GM21360 (cell line): ENCODE results near the gene ROR2.
"Not testable (repeated sequence)": the region's sequence is repeated elsewhere in the genome, so short reads cannot be mapped to it uniquely, and the experiment has no call there.

Experiments
- ATAC-seq: cut with Tn5 transposase; IDR thresholded peaks from one replicate; pipeline ENCODE4 v1.9.1; 2021; ENCODE audit warnings: mild to moderate bottlenecking, moderate library complexity; ENCODE audit not compliant: unreplicated experiment

ROR2 gene

DNA sequence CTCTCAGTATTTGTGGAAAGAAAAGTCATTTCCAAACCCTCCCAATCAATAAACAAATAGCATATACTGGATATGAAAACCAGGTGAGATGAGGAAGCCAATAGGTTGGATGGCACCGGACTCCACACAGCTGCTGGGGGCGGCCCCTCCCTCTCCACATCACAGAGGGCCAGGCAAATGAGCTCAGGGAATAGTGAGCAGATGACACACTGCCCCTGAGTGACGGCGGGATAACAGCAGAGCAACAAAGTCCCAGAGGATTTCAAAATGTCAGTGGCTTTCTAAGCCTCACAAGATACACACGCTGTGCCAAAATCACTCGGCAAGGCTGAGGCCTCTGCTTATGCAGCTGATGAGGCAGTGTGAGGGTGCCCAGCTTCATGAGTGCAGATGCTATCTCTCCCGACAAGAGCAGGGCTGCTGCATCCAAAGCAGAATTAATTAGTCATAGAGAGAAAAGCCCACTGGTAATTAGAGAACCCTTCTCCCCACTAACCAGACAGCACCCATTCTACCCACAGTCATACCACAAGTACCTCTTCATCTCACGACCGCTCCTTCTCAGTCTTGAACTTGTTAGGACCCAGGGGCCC lies 291.4 kb downstream of the ROR2 start:
- no peak for ATAC-seq

DNA sequence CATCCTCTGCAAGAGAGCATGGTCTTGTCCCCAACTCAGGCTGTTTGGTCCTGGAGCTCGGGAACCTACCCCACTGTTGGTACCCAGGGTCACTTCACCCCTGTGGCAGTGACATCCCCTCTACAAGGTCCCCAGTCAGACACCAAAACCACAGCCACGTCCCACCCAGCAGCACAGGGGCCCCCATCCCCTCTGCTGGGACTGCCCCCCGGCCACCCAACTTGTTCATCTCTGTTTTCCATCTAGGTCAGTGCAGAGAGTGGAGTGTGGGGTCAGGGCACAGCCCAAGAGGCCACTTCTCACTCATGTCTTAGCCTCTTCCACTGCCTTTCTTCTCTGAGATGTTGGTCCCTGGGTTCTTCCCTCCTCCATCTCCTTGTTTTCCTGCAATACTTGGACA lies 292.5 kb downstream of the ROR2 start:
- ATAC-seq, result no peak

DNA sequence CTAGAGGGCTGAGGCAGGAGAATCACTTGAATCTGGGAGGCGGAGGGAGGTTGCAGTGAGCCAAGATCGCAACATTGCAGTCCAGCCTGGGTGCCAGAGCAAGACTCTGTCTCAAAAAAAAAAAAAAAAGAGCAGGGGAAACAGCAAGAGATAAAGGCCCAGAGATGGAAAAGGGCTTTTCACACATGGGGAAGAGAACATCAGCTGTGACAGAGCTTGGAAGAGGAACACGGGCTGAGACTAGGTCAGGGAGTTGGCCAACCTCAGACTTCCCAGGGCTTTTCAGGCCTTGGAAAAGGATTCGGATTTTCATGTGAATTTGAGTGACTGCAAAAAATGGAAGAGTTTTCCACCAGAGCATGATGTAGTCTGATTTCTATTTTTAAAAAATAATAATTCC lies 294.4 kb downstream of the ROR2 start:
- ATAC-seq, result no peak

DNA sequence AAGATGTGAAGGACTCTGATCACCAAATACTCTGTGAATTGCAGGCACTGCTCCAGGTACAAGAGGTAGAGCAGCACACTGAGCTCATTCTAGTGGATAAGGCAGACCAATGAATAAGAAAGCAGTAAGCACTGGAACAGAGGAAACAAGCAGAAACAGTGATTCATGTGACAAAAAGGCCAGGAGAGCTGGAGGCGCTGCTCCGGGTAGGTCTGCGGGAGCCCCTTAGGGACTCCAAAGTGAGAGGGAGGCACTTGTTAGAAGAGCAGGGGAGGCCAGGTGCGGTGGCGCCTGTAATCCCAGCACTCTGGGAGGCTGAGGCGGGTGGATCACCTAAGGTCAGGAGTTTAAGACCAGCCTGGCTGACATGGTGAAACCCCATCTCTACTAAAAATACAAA lies 294.8 kb downstream of the ROR2 start:
- ATAC-seq, result no peak

DNA sequence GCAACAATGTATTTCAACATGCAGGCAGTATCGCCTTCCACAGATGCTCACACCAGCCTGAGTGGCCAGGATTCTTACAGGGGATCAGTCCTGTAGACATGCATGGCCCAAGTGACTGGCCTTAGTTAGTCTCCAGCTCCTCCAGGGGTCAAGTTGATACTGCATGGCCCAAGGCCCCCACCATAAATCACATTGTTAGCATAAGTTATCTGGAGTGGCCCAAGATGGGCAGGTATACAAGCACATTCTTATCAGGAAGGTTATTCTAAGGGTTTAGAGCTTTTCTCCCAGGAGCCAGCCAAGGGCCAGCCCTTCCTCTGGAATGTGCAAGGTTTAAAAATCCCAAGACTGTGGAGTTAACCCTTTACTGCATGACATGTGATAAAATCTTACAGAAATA lies 295.5 kb downstream of the ROR2 start:
- ATAC-seq, result no peak

DNA sequence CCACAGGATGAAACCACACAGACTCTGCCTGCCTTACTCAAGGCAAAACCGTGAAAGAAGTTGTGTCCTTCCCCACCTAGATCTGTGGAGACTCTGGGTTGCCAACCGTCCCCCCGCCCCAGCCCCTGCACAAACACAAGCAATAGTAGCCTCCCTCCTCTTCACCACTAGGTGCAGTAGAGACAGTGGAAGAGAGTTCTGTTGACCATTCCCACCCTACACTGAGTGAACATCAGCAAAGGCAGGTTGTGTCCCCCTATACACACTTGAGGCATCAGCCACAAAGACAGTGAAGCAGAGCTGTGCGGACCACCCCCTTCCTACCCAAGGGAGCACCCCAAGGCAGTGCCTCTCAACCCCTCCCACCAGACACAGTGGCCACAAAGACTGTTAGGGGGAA lies 302.7 kb downstream of the ROR2 start:
- no peak for ATAC-seq

DNA sequence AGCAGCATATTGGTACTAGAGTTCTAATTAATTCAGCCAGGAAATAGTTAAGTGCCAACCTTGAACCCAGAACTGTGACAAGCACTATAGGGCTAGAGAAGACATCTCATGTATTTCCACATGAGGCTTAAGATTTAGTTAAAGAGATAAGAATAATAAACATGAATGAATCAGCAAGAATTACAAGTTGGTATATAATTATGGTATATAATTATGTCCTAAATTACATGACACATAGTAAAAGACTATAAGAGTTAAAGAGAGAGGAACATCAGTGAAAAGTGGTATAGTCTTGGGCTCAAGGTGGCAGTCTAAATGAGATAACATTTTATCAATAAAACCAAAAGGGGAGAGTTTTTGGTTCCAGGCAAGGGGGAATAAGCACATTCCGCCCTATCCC lies 303.3 kb downstream of the ROR2 start:
- ATAC-seq, result no peak

DNA sequence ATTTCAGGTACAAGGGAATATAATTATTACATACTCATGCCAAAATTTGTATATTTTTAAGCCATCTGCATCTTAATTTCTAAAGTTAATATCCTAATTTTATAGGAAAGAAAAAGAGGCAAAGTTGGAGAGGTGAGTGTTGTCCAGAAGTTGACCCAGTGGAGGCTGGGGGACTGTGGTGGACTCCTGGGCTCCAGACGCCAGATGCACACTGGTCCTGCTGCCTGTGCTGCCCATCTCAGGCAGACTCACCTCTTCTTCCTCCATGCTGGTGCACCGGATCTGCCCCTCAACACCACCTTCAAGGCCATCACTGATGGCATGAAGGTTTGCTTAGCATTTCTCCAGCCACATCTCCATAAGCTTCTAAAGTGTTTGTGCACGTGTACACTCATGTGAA lies 305.6 kb downstream of the ROR2 start:
- ATAC-seq, result no peak

DNA sequence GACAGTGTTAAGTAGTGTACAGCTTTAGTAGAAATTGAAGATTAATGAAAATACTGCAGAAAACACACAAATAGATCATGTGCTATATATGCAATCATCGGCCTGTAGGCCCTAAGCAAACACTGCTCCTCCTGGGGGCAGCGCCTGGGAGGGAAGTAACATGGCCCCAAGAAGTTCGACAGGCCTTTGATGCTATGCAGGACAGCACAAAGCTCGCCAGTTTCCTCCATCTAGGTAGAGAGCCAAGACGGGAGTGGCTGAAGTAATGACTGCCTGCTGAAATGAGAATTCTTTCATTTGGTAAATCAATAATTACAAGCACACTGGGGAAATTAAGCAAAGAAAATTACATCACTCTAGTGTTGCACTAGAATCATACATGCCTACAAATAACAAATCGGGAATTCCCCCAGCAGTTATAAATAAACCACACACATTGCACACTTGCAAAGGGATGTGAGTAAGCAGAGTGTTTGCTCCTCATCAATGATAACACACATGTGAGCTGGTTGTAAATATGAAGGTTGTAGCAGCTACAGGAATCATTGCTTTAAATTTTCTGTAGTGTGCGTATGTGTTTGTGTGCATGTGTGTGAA lies 306.4 kb downstream of the ROR2 start:
- ATAC-seq, result no peak

DNA sequence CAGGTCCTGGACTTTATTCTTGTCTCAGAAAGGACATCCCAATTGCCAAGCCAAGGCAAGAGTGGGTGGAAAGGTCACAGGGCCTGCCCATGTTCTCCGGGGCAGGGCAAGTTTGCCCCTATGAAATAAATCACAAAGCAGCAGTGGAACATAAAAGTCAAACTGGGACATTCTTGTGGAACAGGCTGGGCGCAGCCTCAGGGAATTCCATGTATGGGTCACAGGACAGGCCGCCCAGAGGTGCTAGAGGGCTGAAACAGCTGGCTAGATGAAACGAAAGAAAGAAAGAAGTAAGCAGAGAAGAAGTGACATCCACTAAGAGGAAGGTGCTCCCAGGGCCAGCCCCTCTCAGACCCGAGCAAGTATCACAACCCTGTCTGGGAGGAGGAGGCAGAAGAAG lies 307.3 kb downstream of the ROR2 start:
- ATAC-seq, result no peak

DNA sequence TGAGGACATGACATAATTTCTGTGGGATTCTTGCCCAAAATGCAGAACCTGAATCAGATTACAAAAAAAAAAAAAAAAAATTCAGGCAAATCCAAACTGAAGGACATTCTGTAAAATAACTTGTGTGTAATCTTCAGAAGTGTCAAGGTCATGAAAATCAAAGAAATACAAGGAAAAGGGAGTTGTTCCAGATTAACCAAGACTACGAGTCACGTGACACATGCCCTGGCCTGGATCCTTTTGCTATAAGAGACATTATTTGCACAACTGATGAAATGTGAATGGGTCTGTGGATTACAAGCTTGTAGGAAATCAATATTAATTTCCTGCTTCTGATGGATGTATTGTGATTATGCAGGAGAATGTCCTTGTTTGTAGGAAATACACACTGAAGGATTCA lies 309.6 kb downstream of the ROR2 start:
- ATAC-seq, result no peak

DNA sequence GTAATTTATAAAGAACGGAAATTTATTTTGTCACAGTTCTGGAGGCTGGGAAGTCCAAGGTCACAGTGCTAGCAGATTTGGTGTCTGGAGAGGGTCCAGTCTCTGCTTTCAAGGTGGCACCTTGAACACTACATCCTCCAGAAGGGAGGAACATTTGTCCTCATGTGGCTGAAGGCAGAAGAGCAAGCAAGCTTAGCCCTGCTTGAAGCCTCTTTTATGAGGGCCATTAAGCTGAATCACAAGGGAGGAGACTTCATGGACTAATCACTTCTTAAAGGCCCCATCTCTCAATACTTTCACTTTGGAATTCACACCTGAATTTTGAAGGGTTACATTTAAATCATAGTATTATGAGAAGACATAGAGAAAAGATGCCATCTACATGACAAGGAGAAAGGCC lies 311.0 kb downstream of the ROR2 start:
- no peak for ATAC-seq

DNA sequence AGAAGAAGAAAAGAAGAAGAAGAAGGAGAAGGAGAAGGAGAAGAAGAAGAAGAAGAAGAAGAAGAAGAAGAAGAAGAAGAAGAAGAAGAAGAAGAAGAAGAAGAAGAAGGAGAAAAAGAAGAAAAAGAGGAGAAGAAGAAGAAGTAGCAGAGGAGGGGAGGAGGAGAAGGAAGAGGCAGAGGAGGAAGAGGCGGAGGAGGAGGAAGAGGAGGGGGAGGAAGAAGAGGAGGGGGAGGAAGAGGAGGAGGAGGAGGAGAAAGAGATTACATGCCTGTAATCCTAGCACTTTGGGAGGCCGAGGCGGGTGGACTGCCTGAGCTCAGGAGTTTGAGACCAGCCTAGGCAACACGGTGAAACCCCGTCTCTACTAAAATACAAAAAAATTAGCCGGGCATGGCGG lies 315.2 kb downstream of the ROR2 start:
- ATAC-seq, result not testable (repeated sequence)

DNA sequence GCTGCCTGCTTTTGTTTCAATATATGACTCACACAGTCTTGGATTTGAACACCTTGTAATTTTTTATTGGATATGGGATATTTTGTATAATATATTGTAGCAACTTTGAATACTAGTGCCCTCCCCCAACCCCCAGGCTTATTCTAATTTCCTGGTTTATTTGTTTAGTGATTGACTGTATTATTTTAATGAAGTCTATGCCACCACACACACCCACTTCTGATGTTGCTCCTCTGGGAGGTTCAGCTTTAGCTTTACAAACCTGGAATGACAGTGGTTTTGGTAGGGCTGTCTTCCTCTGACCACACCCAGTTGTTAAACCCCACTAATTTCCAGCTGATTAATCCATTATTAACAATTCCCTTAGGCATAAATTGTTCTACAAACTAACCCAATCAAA lies 320.3 kb downstream of the ROR2 start:
- ATAC-seq, result no peak

DNA sequence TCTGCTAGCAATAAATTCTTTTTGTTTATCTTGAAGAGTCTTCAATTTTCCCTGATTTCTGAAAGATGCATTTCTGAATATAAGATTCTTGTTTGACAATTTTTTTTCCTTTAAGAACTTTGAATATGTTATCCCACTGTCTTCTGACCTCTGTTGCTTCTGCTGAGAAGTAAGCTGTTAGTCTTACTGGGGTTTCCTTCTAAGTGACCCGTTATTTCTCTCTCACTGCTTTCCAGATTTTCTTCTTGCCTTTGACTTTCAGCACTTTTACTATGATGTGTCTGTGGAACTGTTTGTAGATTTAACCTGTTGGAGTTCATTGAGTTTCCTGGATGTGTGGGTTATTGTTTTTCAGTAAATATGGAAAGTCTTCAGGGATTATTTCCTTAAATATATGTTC lies 321.1 kb downstream of the ROR2 start:
- no peak for ATAC-seq

DNA sequence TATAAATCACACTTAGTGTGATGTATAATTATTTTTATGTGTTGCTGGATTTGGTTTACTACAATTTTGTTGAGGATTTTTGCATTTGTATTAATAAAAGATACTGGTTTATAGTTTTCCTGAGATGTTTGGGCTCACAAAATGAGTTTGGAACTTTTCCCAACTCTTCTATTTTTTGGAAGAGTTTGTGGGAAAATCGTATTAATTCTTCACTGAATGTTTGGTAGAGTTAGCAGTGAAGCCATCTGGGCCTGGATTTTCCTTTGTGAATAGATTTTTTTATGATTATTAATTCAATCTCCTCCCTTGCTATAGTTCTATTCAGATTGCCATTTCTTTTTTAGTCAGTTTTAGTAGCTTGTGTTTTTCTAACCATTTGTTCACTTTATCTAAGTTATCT lies 324.7 kb downstream of the ROR2 start:
- no peak for ATAC-seq

DNA sequence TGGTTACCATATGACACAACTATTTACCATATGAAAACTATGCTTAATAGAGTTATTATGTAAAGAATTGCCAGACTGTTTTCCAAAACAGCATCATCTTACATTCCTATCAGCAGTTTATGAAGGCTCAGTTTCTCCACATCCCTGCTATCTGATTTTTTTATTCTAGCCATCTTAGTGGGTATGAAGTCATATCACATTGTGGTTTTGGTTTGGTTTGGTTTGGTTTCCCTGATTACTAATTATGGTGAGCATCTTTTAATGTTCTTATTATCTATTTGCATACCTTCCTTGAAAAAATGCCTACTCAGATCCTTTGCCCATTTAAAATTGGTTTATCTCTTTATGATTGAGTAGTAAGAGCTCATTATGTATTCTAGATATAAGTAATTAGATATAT lies 327.0 kb downstream of the ROR2 start:
- ATAC-seq, result no peak

DNA sequence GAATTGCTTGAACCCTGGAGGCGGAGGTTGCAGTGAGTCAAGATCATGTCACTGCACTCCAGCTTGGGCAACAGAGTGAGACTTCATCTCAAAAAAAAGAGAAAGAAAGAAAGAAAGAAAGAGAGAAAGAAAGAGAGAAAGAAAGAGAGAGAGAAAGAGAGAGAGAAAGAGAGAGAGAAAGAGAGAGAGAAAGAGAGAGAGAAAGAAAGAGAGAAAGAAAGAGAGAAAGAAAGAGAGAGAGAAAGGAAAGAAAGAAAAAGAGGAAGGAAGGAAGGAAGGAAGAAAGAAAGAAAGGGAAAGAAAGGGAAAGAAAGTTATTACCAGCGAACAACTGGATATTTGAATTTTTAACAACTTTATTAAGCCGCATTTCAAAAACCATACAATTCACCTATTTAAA lies 327.9 kb downstream of the ROR2 start:
- ATAC-seq, result not testable (repeated sequence)

DNA sequence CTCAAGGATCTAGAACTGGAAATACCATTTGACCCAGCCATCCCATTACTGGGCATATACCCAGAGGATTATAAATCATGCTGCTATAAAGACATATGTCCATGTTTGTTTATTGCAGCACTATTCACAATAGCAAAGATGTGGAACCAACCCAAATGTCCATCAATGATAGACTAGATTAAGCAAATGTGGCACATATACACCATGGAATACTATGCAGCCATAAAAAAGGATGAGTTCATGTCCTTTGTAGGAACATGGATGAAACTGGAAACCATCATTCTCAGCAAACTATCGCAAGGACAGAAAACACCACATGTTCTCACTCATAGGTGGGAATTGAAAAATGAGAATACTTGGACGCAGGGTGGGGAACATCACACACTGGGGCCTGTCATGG lies 336.0 kb downstream of the ROR2 start:
- not testable (repeated sequence) for ATAC-seq

DNA sequence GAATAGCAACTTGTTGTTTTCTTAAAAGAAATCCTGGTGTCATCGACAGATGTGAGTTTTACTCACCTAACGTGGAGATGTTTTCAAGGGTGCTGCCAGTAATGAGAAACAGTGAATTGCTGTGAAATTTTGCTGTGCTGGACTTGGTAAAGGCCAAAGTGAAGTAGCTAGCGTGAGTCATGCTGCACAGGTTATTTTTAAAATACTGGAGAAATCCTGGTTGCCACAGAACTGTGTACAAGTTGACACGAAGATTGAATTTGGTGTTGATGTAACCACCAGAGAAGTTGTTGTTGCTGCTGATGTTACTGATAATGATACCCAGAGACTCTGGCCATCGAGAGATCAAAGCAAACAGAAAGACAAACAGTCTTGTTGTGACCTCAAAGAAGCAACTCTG lies 338.4 kb downstream of the ROR2 start:
- no peak for ATAC-seq

DNA sequence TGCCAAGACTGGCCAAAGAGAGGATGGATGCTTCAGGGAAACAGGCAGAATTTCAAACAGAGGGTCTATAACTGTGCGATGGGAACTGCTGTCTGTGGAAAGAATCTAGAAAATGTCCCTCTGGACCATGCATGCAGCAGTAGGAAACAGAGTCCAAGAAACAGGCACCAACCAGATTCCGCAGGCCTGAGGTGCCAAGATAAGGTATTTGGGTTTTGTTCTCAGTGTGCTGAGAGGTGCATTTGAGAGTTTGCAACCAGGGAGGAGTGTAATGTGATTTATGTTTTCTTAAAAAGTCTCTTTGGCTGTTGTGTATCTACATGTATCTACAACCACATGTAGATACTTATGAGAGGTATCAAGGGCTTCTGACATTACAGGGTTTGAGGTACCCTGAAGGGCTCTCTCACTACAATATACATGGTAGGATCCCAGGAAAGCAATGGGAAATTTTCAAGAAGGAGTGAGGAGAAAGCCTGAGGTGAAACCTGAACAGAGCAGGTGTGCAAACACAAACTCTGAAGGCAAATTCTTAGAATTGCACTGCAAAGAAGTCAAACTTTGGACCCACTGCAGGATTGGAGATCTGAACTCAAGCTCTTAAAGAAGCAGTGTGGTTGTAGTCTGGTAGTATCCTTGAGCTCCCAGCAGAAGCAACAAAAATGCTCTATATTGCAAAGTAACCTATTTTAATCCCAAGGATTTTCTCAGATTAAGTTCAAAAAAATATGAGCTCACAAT lies 343.6 kb downstream of the ROR2 start:
- ATAC-seq, result no peak

DNA sequence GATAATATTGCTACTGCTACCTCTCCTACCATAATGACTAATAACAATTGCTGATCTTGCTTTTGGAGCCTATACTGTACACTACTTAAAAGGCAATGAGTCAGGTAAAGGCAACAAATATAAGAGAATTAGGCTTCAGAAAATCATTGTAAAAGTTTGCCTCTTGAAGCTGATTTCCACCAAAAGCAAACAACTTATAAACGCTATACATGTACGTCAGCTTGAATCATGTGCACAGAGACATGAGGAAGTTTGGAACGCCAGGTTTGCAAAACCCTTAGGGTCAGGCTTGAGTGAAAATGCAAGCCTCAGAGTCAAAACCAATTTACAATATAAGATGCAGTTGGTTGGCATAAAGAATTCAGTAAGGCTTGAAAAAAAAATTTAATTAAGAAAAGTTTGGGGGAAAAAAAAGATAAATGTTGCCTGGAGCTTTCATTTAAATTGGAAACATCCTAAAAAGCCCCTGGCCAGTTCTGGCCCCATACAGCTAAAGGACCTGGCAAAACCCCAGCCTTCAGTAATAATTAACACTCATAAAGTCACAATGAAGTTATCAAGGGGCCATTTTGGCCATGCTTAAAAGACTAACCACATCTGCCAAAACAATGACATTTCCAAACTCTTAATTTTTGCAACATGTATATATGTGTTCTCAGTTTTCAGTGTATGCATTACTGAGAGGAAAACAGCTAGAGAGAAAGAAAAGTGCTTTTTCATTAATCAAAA lies 345.4 kb downstream of the ROR2 start:
- ATAC-seq, result no peak
